SK-N-SH treated with all-trans-retinoic acid at 6 μM for 48 hours (cell line): ENCODE data around the gene PRRG1.

Experiments used
- ARNTL ChIP-seq: fragments of 450-650 bp; formaldehyde crosslinking; IDR thresholded peaks from 2 replicates; pipeline ENCODE4 v1.5.0; 2020; ENCODE audit warnings: low read depth, mild to moderate bottlenecking, moderate library complexity, borderline replicate concordance
- CSDC2 ChIP-seq: fragments of 250-450 bp; sonication (Bioruptor Pico); IDR thresholded peaks from 2 replicates; pipeline ENCODE4 v1.5.0; 2020; ENCODE audit warnings: mild to moderate bottlenecking, moderate library complexity
- ESRRG ChIP-seq: fragments of 250-450 bp; sonication (Bioruptor Pico); IDR thresholded peaks from 2 replicates; pipeline ENCODE4 v1.6.1; 2021; ENCODE audit warnings: mild to moderate bottlenecking
- GLIS3 ChIP-seq: fragments of 250-450 bp; sonication (Bioruptor Pico); IDR thresholded peaks from 2 replicates; pipeline ENCODE4 v1.5.0; 2020; ENCODE audit warnings: mild to moderate bottlenecking, moderate library complexity
- PPARA ChIP-seq: fragments of 250-450 bp; sonication (Bioruptor Pico); IDR thresholded peaks from 2 replicates; pipeline ENCODE4 v1.5.0; 2020; ENCODE audit warnings: mild to moderate bottlenecking, borderline replicate concordance
- RARB ChIP-seq: fragments of 250-450 bp; sonication (Bioruptor Pico); IDR thresholded peaks from 2 replicates; pipeline ENCODE4 v1.8.0; 2021; ENCODE audit warnings: mild to moderate bottlenecking, moderate library complexity
- TCF4 ChIP-seq: fragments of 250-450 bp; sonication (Bioruptor Pico); IDR thresholded peaks from 2 replicates; pipeline ENCODE4 v1.8.0; 2021; ENCODE audit warnings: mild to moderate bottlenecking, moderate library complexity, borderline replicate concordance
- ZC3H10 ChIP-seq: fragments of 250-450 bp; sonication (Bioruptor Pico); IDR thresholded peaks from 2 replicates; pipeline ENCODE4 v1.5.1; 2021; ENCODE audit warnings: mild to moderate bottlenecking, moderate library complexity
- ZNF70 ChIP-seq: fragments of 450-650 bp; formaldehyde crosslinking; IDR thresholded peaks from 2 replicates; pipeline ENCODE4 v1.5.0; 2020; ENCODE audit warnings: mild to moderate bottlenecking, moderate library complexity
- TF ChIP-seq, protein P1 (sequence below): fragments of 250-450 bp; sonication (Bioruptor Pico); IDR thresholded peaks from 2 replicates; pipeline ENCODE4 v1.8.0; 2020; ENCODE audit warnings: mild to moderate bottlenecking, moderate library complexity, borderline replicate concordance

DNA sequence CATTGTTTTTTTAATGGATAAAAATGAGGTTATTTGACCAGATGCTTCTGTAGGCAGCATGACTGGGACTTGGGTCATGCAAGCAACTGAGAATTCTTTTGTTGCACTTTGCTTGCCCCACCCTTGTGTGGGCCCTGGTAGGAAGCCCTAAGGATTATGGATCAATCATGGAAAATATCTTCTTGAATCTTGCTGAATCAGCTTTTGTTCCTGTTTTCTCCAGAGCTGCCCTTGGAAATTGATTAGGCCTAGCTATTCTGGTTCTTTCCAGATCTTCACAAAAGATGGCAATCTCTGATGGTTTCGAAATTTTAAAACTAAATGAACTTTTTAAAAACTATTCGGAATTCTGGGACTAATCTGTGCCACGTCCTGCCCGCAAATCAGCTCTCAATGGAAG, 58.6 kb downstream of the PRRG1 start:
- TF ChIP-seq PPARA (CRISPR knock-in tag), result no peak
- TF ChIP-seq, protein P1, sequence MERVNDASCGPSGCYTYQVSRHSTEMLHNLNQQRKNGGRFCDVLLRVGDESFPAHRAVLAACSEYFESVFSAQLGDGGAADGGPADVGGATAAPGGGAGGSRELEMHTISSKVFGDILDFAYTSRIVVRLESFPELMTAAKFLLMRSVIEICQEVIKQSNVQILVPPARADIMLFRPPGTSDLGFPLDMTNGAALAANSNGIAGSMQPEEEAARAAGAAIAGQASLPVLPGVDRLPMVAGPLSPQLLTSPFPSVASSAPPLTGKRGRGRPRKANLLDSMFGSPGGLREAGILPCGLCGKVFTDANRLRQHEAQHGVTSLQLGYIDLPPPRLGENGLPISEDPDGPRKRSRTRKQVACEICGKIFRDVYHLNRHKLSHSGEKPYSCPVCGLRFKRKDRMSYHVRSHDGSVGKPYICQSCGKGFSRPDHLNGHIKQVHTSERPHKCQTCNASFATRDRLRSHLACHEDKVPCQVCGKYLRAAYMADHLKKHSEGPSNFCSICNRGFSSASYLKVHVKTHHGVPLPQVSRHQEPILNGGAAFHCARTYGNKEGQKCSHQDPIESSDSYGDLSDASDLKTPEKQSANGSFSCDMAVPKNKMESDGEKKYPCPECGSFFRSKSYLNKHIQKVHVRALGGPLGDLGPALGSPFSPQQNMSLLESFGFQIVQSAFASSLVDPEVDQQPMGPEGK, result no peak
- no peak for TF ChIP-seq ARNTL (CRISPR knock-in tag)
- TF ChIP-seq RARB (CRISPR knock-in tag), result no peak
- no peak for TF ChIP-seq GLIS3 (CRISPR knock-in tag)
- TF ChIP-seq ESRRG (CRISPR knock-in tag), result no peak
- TF ChIP-seq ZNF70, result no peak
- no peak for TF ChIP-seq ZC3H10 (CRISPR knock-in tag)
- TF ChIP-seq CSDC2 (CRISPR knock-in tag), result no peak
- TF ChIP-seq TCF4 (CRISPR knock-in tag), result no peak
